Thyroid gland (tissue), 4 donors: Measurements from ENCODE around the gene TRAF3IP3.

Experiments used
- CTCF ChIP-seq, 6 experiments: fragments of 200-600 bp in 3 of 6; fragments of 450-650 bp in 3 of 6; sonication (generic) in 3 of 6; IDR thresholded peaks; one replicate each; pipeline ENCODE4 v1.5.1; 2016 to 2019; ENCODE audit warnings: antibody characterized with exemption in 6 of 6, mild to moderate bottlenecking in 2 of 6, inconsistent platforms in 1 of 6, moderate library complexity in 1 of 6
- POLR2A ChIP-seq, 2 donors: fragments of 450-650 bp; IDR thresholded peaks; one replicate each; pipeline ENCODE4 v1.6.1; 2017; ENCODE audit warnings: antibody characterized with exemption in 2 of 2, mild to moderate bottlenecking in 2 of 2, moderate library complexity in 1 of 2

- TF ChIP-seq CTCF (IDR thresholded peaks at IDR 0.05) (no peak), POLR2A (IDR thresholded peaks at IDR 0.05) (no peak)
Measured at GRCh38 chr1:209830722-209831121, 74.9 kb downstream of the TRAF3IP3 start.
